H1 (cell line): ENCODE measurements around the gene RIMKLA. TPM values are rescaled to one million over a fixed set of nuclear protein-coding genes. Genes with fewer than 3 reads are reported as not detected.

ENCODE experiments used
- CTCF ChIA-PET: fragments of 300-600 bp; sonication (Branson Sonifier 250); formaldehyde crosslinking; loops from one replicate; lab custom pipeline; 2021; ENCODE audit not compliant: partially characterized antibody; lab: Charles Lee
- POLR2A ChIA-PET: fragments of 300-600 bp; sonication (Branson Sonifier 250); formaldehyde crosslinking; loops from one replicate; lab custom pipeline; 2021; ENCODE audit warnings: inconsistent platforms; ENCODE audit not compliant: partially characterized antibody; lab: Charles Lee
- DNase-seq, 2 experiments: peaks; one replicate each; pipeline versions ENCODE4 v3.0.0 to v3.0.0-alpha.2; 2010 to 2022; ENCODE audit warnings: low spot score in 2 of 2, low read depth in 1 of 2, mixed read lengths in 1 of 2
- FAIRE-seq: peaks from 2 replicates; lab custom pipeline; 2011; peaks lifted over from hg19 to GRCh38; lab: Jason Lieb, UNC
- H2AFZ ChIP-seq: 2 replicates; pipeline ENCODE4 v1.8.1; 2012; ENCODE audit warnings: low read length, inconsistent platforms
- H2AK5ac ChIP-seq: 2 replicates; pipeline ENCODE4 v1.6.1; 2013; ENCODE audit warnings: low read depth, low read length
- H2BK120ac ChIP-seq: replicated peaks from 2 replicates; pipeline ENCODE3; 2013; ENCODE audit warnings: low read depth, low read length, inconsistent platforms
- H2BK12ac ChIP-seq: 2 replicates; pipeline ENCODE4 v1.6.1; 2013; ENCODE audit warnings: low read depth, low read length
- H2BK15ac ChIP-seq: 2 replicates; pipeline ENCODE4 v1.6.1; 2013; ENCODE audit warnings: low read length
- H2BK20ac ChIP-seq: 2 replicates; pipeline ENCODE4 v1.6.1; 2013; ENCODE audit warnings: low read length
- H2BK5ac ChIP-seq: 2 replicates; pipeline ENCODE4 v1.6.1; 2013; ENCODE audit warnings: low read depth, low read length
- H3K14ac ChIP-seq: 2 replicates; pipeline ENCODE4 v1.6.1; 2013; ENCODE audit warnings: inconsistent platforms; ENCODE audit not compliant: insufficient read length
- H3K18ac ChIP-seq: 2 replicates; pipeline ENCODE4 v1.6.1; 2013; ENCODE audit warnings: low read length; ENCODE audit errors: extremely low read depth
- H3K23ac ChIP-seq: 2 replicates; pipeline ENCODE4 v1.6.1; 2013; ENCODE audit warnings: inconsistent platforms; ENCODE audit not compliant: insufficient read length
- H3K23me2 ChIP-seq: 2 replicates; pipeline ENCODE4 v1.6.1; 2013; ENCODE audit warnings: low read depth, low read length
- H3K27ac ChIP-seq: 2 replicates; pipeline ENCODE4 v1.6.1; 2011; ENCODE audit warnings: low read depth, low read length, inconsistent platforms
- H3K27me3 ChIP-seq, 4 experiments: replicated peaks in 1 of 4; 1 replicate in 1 of 4; 2 replicates in 3 of 4; pipeline versions ENCODE4 v1.6.1 to v1.8.1; 2011 to 2013; ENCODE audit warnings: low read length in 3 of 4, mild to moderate bottlenecking in 3 of 4, inconsistent platforms in 2 of 4, mixed read lengths in 2 of 4, moderate library complexity in 1 of 4; ENCODE audit not compliant: control insufficient read depth in 3 of 4, insufficient read depth in 3 of 4; ENCODE audit errors: extremely low read depth in 1 of 4
- H3K36me3 ChIP-seq, 4 experiments: 2 replicates each; pipeline versions ENCODE4 v1.6.1 to v1.8.1; 2011 to 2013; ENCODE audit warnings: mild to moderate bottlenecking in 4 of 4, low read length in 3 of 4, moderate library complexity in 2 of 4, control low read depth in 1 of 4, inconsistent platforms in 1 of 4; ENCODE audit not compliant: insufficient read depth in 4 of 4, control insufficient read depth in 2 of 4
- H3K4ac ChIP-seq: replicated peaks from 2 replicates; pipeline ENCODE3; 2013; ENCODE audit warnings: low read length, low read depth, mixed read lengths, inconsistent platforms; ENCODE audit not compliant: insufficient read length
- H3K4me1 ChIP-seq, 4 experiments: replicated peaks in 1 of 4; 1 replicate in 1 of 4; 2 replicates in 3 of 4; pipeline versions ENCODE4 v1.6.1 to v1.8.1; 2011 to 2013; ENCODE audit warnings: low read length in 3 of 4, inconsistent platforms in 2 of 4, mixed read lengths in 1 of 4; ENCODE audit not compliant: insufficient read depth in 4 of 4, control insufficient read depth in 3 of 4
- H3K4me2 ChIP-seq, 2 experiments: 2 replicates each; pipeline versions ENCODE4 v1.6.1 to v1.8.1; 2011 to 2013; ENCODE audit warnings: low read depth in 2 of 2, low read length in 2 of 2, control low read depth in 1 of 2, inconsistent platforms in 1 of 2, mild to moderate bottlenecking in 1 of 2; ENCODE audit not compliant: insufficient read depth in 1 of 2
- H3K4me3 ChIP-seq, 4 experiments: fragments of 200-600, 300-600 bp in 1 of 4; sonication (generic), shearing (Covaris generic), sonication (Bioruptor Twin) in 1 of 4; 2 replicates each; pipeline versions ENCODE4 v1.5.1 to v1.8.1; 2011 to 2016; ENCODE audit warnings: low read length in 4 of 4, low read depth in 3 of 4, control low read depth in 2 of 4, inconsistent platforms in 2 of 4, mild to moderate bottlenecking in 2 of 4, mixed read lengths in 1 of 4, moderate library complexity in 1 of 4; ENCODE audit not compliant: insufficient read depth in 2 of 4; ENCODE audit errors: extremely low read depth in 1 of 4
- H3K56ac ChIP-seq: replicated peaks from 2 replicates; pipeline ENCODE3; 2013; ENCODE audit warnings: low read depth, mild to moderate bottlenecking, mixed read lengths, low read length, inconsistent platforms; ENCODE audit not compliant: insufficient read length
- H3K79me1 ChIP-seq: 2 replicates; pipeline ENCODE4 v1.6.1; 2013; ENCODE audit warnings: low read depth, low read length, control low read depth
- H3K79me2 ChIP-seq, 2 experiments: 2 replicates each; pipeline versions ENCODE4 v1.6.1 to v1.8.1; 2012 to 2013; ENCODE audit warnings: low read length in 2 of 2, mild to moderate bottlenecking in 2 of 2, inconsistent platforms in 1 of 2; ENCODE audit not compliant: insufficient read depth in 2 of 2, control insufficient read depth in 1 of 2
- H3K9ac ChIP-seq, 4 experiments: replicated peaks in 1 of 4; 1 replicate in 1 of 4; 2 replicates in 3 of 4; pipeline versions ENCODE4 v1.6.1 to v1.8.1; 2011 to 2013; ENCODE audit warnings: low read depth in 3 of 4, low read length in 3 of 4, control low read depth in 2 of 4, mild to moderate bottlenecking in 2 of 4, moderate library complexity in 2 of 4, inconsistent platforms in 1 of 4; ENCODE audit errors: extremely low read depth in 1 of 4
- H3K9me3 ChIP-seq, 2 experiments: 2 replicates each; pipeline versions ENCODE4 v1.6.1 to v1.8.1; 2012 to 2013; ENCODE audit warnings: mild to moderate bottlenecking in 2 of 2, moderate library complexity in 2 of 2, control low read depth in 1 of 2, inconsistent platforms in 1 of 2, low read depth in 1 of 2, low read length in 1 of 2, mixed read lengths in 1 of 2; ENCODE audit not compliant: insufficient read depth in 2 of 2
- H4K20me1 ChIP-seq, 2 experiments: replicated peaks in 1 of 2; 2 replicates each; pipeline versions ENCODE3 to v1.8.1; 2011 to 2013; ENCODE audit warnings: inconsistent platforms in 2 of 2, low read length in 2 of 2, mild to moderate bottlenecking in 1 of 2; ENCODE audit not compliant: insufficient read depth in 2 of 2, control insufficient read depth in 1 of 2
- H4K5ac ChIP-seq: 2 replicates; pipeline ENCODE4 v1.6.1; 2013; ENCODE audit warnings: low read length, low read depth, mixed read lengths, inconsistent platforms; ENCODE audit not compliant: insufficient read length
- H4K8ac ChIP-seq: 2 replicates; pipeline ENCODE4 v1.8.0; 2013; ENCODE audit warnings: mild to moderate bottlenecking, moderate library complexity, low read length, inconsistent platforms; ENCODE audit not compliant: insufficient read depth; ENCODE audit errors: extremely low read depth
- H4K91ac ChIP-seq: replicated peaks from 2 replicates; pipeline ENCODE3; 2013; ENCODE audit warnings: low read length, mixed read lengths, inconsistent platforms; ENCODE audit not compliant: insufficient read length
- CEBPB ChIP-seq: IDR thresholded peaks from 2 replicates; pipeline ENCODE4 v1.6.1; 2012; ENCODE audit warnings: low read depth, low read length
- CTBP2 ChIP-seq: IDR thresholded peaks from 2 replicates; pipeline ENCODE4 v1.7.0; 2011; ENCODE audit warnings: borderline replicate concordance, mild to moderate bottlenecking, moderate library complexity, mixed read lengths, low read length; ENCODE audit not compliant: insufficient read depth, insufficient read length
- CTCF ChIP-seq, 3 experiments: IDR thresholded peaks; 1 replicate in 2 of 3; 2 replicates in 1 of 3; pipeline versions ENCODE4 v1.5.1 to v1.6.1; 2011; ENCODE audit warnings: low read length in 3 of 3, mild to moderate bottlenecking in 3 of 3, inconsistent platforms in 2 of 3, low read depth in 1 of 3, moderate library complexity in 1 of 3; ENCODE audit not compliant: insufficient read depth in 1 of 3; ENCODE audit errors: control extremely low read depth in 1 of 3
- EP300 ChIP-seq, 2 experiments: IDR thresholded peaks; 1 replicate in 1 of 2; 2 replicates in 1 of 2; pipeline ENCODE4 v1.6.1; 2011 to 2012; ENCODE audit warnings: low read depth in 2 of 2, low read length in 2 of 2, mild to moderate bottlenecking in 2 of 2, borderline replicate concordance in 1 of 2, inconsistent platforms in 1 of 2, moderate library complexity in 1 of 2
- GTF2F1 ChIP-seq: IDR thresholded peaks from 2 replicates; pipeline ENCODE4 v1.6.1; 2012; ENCODE audit warnings: low read depth, low read length, improper control_type of control experiment, borderline replicate concordance
- HDAC2 ChIP-seq, 2 experiments: fragments of 300-600 bp in 1 of 2; sonication (generic) in 1 of 2; IDR thresholded peaks; 2 replicates each; pipeline ENCODE4 v1.6.1; 2011 to 2012; ENCODE audit warnings: low read depth in 2 of 2, low read length in 2 of 2, mild to moderate bottlenecking in 2 of 2, moderate library complexity in 2 of 2, borderline replicate concordance in 1 of 2, inconsistent platforms in 1 of 2
- MAX ChIP-seq: IDR thresholded peaks from 2 replicates; pipeline ENCODE4 v1.6.1; 2012; ENCODE audit warnings: inconsistent platforms
- RBBP5 ChIP-seq: IDR thresholded peaks from 2 replicates; pipeline ENCODE4 v1.7.1; 2012; ENCODE audit warnings: low read depth, mild to moderate bottlenecking, inconsistent platforms, low read length, moderate library complexity, borderline replicate concordance
- SIRT6 ChIP-seq: IDR thresholded peaks from one replicate; pipeline ENCODE4 v1.7.1; 2012; ENCODE audit warnings: low read length, inconsistent platforms
- YY1 ChIP-seq: IDR thresholded peaks from 2 replicates; pipeline ENCODE4 v1.6.1; 2011; ENCODE audit warnings: low read depth, mild to moderate bottlenecking, low read length
- WGBS, 2 experiments: shearing (Covaris generic) in 1 of 2; methylation state at CpG; one replicate each; pipeline versions ENCODE4 v1.1.6 to v1.1.7; 2013 to 2015; ENCODE audit warnings: low lambda C conversion rate in 2 of 2, mixed read lengths in 2 of 2, inconsistent platforms in 1 of 2, low coverage in 1 of 2, missing lambda C conversion rate in 1 of 2; ENCODE audit not compliant: insufficient replicate concordance in 2 of 2, insufficient coverage in 1 of 2, insufficient read length in 1 of 2; ENCODE audit errors: extremely low coverage in 1 of 2, missing lambda C conversion rate in 1 of 2; 5-methylcytosine and 5-hydroxymethylcytosine counted together
- polyA plus RNA-seq, 7 experiments: library from polyadenylated mRNA; depleted of rRNA in 3 of 7; stranded (reverse) in 5 of 7; unstranded in 2 of 7; fragments of >200 nt in 5 of 7; fragments of 200-250 nt in 2 of 7; gene quantifications; 1 replicate in 5 of 7; 2 replicates in 1 of 7; 4 replicates in 1 of 7; pipeline versions ENCODE4 v1.2.1 to v1.2.3, GENCODE V29; 2011 to 2013; ENCODE audit warnings: missing spikeins in 2 of 7, mixed read lengths in 2 of 7
- total RNA-seq: library from RNA; stranded (reverse); fragmentation: NEBNext Ultra II Directional; extraction: Animal tissue kit (Norgen Biotek cat#: 25700); gene quantifications from 2 replicates; pipeline ENCODE4 v1.2.1, GENCODE V29; 2021

The RIMKLA gene
- total and polyA plus RNA-seq, 2 of the 8 experiments (the other 6 are each of a cell fraction or from before 2014, with no cell fraction given), result 3.2 to 5.8 TPM

DNA sequence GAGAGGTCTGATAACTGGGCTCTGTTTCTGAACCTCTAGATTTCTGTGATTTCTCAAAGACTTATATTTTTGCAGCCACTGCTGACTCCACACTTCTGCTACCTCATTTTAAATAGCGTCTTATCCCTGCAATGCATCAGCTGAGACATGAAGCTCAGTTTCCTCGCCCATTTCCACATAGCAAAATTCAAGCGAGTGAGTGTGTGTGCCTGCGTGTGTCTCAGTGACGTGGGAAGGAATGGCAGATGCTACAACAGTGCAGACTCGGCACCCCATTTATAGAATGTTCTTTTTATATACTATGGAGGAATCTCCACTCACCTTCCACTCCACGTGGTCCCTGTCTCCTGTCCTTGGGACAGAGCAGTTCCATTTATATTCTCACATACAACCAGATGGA is 39.5 kb downstream of the RIMKLA start:
- H3K23ac ChIP-seq, result no peak overlapping the region
- TF ChIP-seq HDAC2 (IDR thresholded peaks at IDR 0.05; ENCODE audit: borderline replicate concordance in 1 of 2, low read depth in 2 of 2, low read length in 2 of 2) (no peak), SIRT6 (no peak), YY1 (no peak), CTCF (IDR thresholded peaks at IDR 0.05; ENCODE audit: control extremely low read depth in 1 of 3, insufficient read depth in 1 of 3, low read depth in 1 of 3, low read length in 3 of 3) (no peak), CTBP2 (no peak), MAX (no peak), RBBP5 (no peak), CEBPB (no peak), GTF2F1 (no peak), EP300 (IDR thresholded peaks at IDR 0.05; ENCODE audit: borderline replicate concordance in 1 of 2, low read depth in 2 of 2, low read length in 2 of 2) (no peak)

More for the DNA sequence above, 39.5 kb downstream of the RIMKLA start:
- Histone ChIP-seq H2BK5ac (no peak overlapping the region), H3K27ac (no peak overlapping the region), H4K8ac (no peak overlapping the region), H3K4me3 (no peak overlapping the region), H3K4me2 (no peak overlapping the region), H2BK15ac (no peak overlapping the region), H3K27me3 (no peaks in the 10 kb centered on the region), H3K79me1 (no peaks in the 10 kb centered on the region), H2BK20ac (no peak overlapping the region), H3K9ac (no peak overlapping the region), H3K4ac (no peak overlapping the region), H2AK5ac (no peak overlapping the region), H2AFZ (no peak overlapping the region), H2BK12ac (no peak overlapping the region), H3K36me3 (no peaks in the 10 kb centered on the region), H3K23me2 (no peaks in the 10 kb centered on the region), H4K5ac (no peak overlapping the region), H3K18ac (no peak overlapping the region), H2BK120ac (no peak overlapping the region), H3K14ac (no peak overlapping the region), H4K91ac (no peak overlapping the region), H3K79me2 (no peaks in the 10 kb centered on the region), H3K4me1 (peaks cover 0 to 10% (median 4%) of the 10 kb centered on the region in 4 experiments; a peak in 3 of 7 replicates), H3K56ac (no peak overlapping the region), H4K20me1 (no peaks in the 10 kb centered on the region), H3K9me3 (no peaks in the 10 kb centered on the region)
- 88% methylated on average over 7 of the region's 7 CpGs; no CpG with 5 or more reads in 1 of the 2 experiments for WGBS, 2 experiments
- CTCF ChIA-PET, result interaction anchor here (0.5 to 1.5 kb wide), 3 partner anchors 10 to 42 kb away, joined by 3 to 5 read pairs (median 4); no protein-coding TSS in a partner anchor
- FAIRE-seq, result no peak
- no peak for DNase-seq
- POLR2A ChIA-PET, result interaction anchor here (1.3 kb wide), 1 partner anchor 303 kb away, joined by 3 read pairs; no protein-coding TSS in a partner anchor
